HepG2 (cell line): ENCODE results near the gene CYP2A7. TPM values are rescaled to one million over a fixed set of nuclear protein-coding genes. Genes with fewer than 3 reads are reported as not detected.
A peak's percentile ranks its signal among the peaks of the same experiment; 100 is the strongest.
"Not testable (repeated sequence)": the region's sequence is repeated elsewhere in the genome, so short reads cannot be mapped to it uniquely, and the experiment has no call there.

ENCODE experiments used
- ATAC-seq: fragments of 200-7000 bp; cut with Tn5 transposase; 3 replicates; pipeline ENCODE4 v1.9.1; 2020; ENCODE audit warnings: mild to moderate bottlenecking, moderate library complexity
- BruUV-seq: library from RNA; stranded (reverse); fragments of 400-500 nt; replicated peaks from 2 replicates; lab custom pipeline; 2021; lab: Mats Ljungman, UMichigan
- CTCF ChIA-PET: fragments of 300-600 bp; formaldehyde crosslinking; extraction: SDS; loops from one replicate; lab custom pipeline; 2021; ENCODE audit warnings: low total read pairs, inconsistent platforms, low intra/inter-chr PET ratio; lab: Yijun Ruan, JAX
- POLR2A ChIA-PET: fragments of 350-600 bp; sonication (Branson Sonifier 250); formaldehyde crosslinking; loops from one replicate; lab custom pipeline; 2020; ENCODE audit warnings: antibody characterized with exemption, inconsistent platforms; lab: Yijun Ruan, JAX
- DNase-seq: peaks from one replicate; pipeline ENCODE4 v3.0.0-alpha.2; 2015; ENCODE audit warnings: low spot score
- FAIRE-seq: peaks from 3 replicates; lab custom pipeline; 2011; peaks lifted over from hg19 to GRCh38; lab: Jason Lieb, UNC
- H2AFZ ChIP-seq: one replicate; pipeline ENCODE4 v1.6.1; 2011; ENCODE audit warnings: low read length, inconsistent platforms
- H3K27ac ChIP-seq: fragments of 300-600 bp; 3 replicates; pipeline ENCODE4 v1.8.0; 2011; ENCODE audit warnings: mixed run types, mild to moderate bottlenecking, mixed read lengths, low read length, inconsistent platforms; ENCODE audit not compliant: insufficient read depth; ENCODE audit errors: extremely low read length
- H3K27me3 ChIP-seq, 2 experiments: fragments of 200-600 bp in 1 of 2; 2 replicates in 1 of 2; 3 replicates in 1 of 2; pipeline versions ENCODE4 v1.6.0 to v1.8.0; 2011; ENCODE audit warnings: low read length in 2 of 2, mild to moderate bottlenecking in 2 of 2, moderate library complexity in 2 of 2, inconsistent platforms in 1 of 2; ENCODE audit not compliant: insufficient read depth in 2 of 2, control insufficient read depth in 1 of 2
- H3K36me3 ChIP-seq, 2 experiments: fragments of 200-600 bp in 1 of 2; replicated peaks in 1 of 2; 2 replicates in 1 of 2; 3 replicates in 1 of 2; pipeline versions ENCODE4 v1.5.1 to v1.8.0; 2011; ENCODE audit warnings: low read length in 2 of 2, inconsistent platforms in 1 of 2; ENCODE audit not compliant: insufficient read depth in 2 of 2, control insufficient read depth in 1 of 2
- H3K4me1 ChIP-seq: 2 replicates; pipeline ENCODE4 v1.5.1; 2012; ENCODE audit warnings: low read length, inconsistent platforms; ENCODE audit not compliant: insufficient read depth
- H3K4me2 ChIP-seq: 2 replicates; pipeline ENCODE4 v1.6.0; 2011; ENCODE audit warnings: low read depth, low read length, inconsistent platforms
- H3K4me3 ChIP-seq, 3 experiments: fragments of 200-600 bp in 1 of 3; sonication (generic), shearing (Covaris generic) in 1 of 3; replicated peaks in 1 of 3; 2 replicates each; pipeline ENCODE4 v1.5.1; 2011 to 2016; ENCODE audit warnings: low read length in 3 of 3, inconsistent platforms in 2 of 3, low read depth in 2 of 3, mild to moderate bottlenecking in 2 of 3, control low read depth in 1 of 3, mixed read lengths in 1 of 3; ENCODE audit not compliant: insufficient read depth in 1 of 3
- H3K79me2 ChIP-seq: one replicate; pipeline ENCODE4 v1.6.1; 2011; ENCODE audit warnings: low read length, inconsistent platforms; ENCODE audit not compliant: insufficient read depth
- H3K9ac ChIP-seq: 2 replicates; pipeline ENCODE4 v1.6.0; 2011; ENCODE audit warnings: mild to moderate bottlenecking, low read depth, low read length, inconsistent platforms; ENCODE audit not compliant: insufficient read depth
- H3K9me3 ChIP-seq: 2 replicates; pipeline ENCODE4 v1.5.1; 2012; ENCODE audit warnings: mild to moderate bottlenecking, low read length
- H4K20me1 ChIP-seq: 2 replicates; pipeline ENCODE4 v1.6.0; 2011; ENCODE audit warnings: inconsistent platforms, mild to moderate bottlenecking, low read length, moderate library complexity; ENCODE audit not compliant: insufficient read depth
- STAG1 ChIP-seq: sonication (generic); formaldehyde crosslinking; IDR thresholded peaks from 2 replicates; pipeline ENCODE4 v1.4.0; 2020; ENCODE audit warnings: missing genetic modification reagents
- ZNF33A ChIP-seq: sonication (generic); formaldehyde crosslinking; IDR thresholded peaks from 2 replicates; pipeline ENCODE4 v1.5.1; 2020; ENCODE audit warnings: missing genetic modification reagents, mild to moderate bottlenecking, moderate library complexity, borderline replicate concordance
- WGBS: methylation state at CpG from one replicate; pipeline ENCODE4 v1.1.6; 2017; ENCODE audit warnings: low lambda C conversion rate; 5-methylcytosine and 5-hydroxymethylcytosine counted together
- in situ Hi-C: cut with HindIII; loops from 2 replicates; pipeline ENCODE4 v1.10.0; 2017; ENCODE audit warnings: low pct_unique_long_range_greater_than_20kb; ENCODE audit not compliant: extremely low pct_ligation_motif_present
- intact Hi-C: fragments of 100-400 bp; cut with micrococcal nuclease; formaldehyde crosslinking; loops from one replicate; pipeline ENCODE4 v1.10.0; 2022; ENCODE audit not compliant: unreplicated experiment
- polyA plus RNA-seq, 8 experiments: library from polyadenylated mRNA; depleted of rRNA in 3 of 8; stranded (reverse) in 7 of 8; unstranded in 1 of 8; fragments of >200 nt; fragmentation: Illumina TruSeq in 4 of 8; extraction: Trizol in 4 of 8; gene quantifications; 2 replicates each; pipeline versions ENCODE4 v1.2.1 to v1.2.3, GENCODE V29; 2011 to 2016; ENCODE audit warnings: low read depth in 4 of 8, missing spikeins in 1 of 8, mixed read lengths in 1 of 8; ENCODE audit not compliant: insufficient read depth in 1 of 8
- total RNA-seq, 5 experiments: library from RNA; depleted of rRNA; stranded (reverse); fragments of >200 nt; fragmentation: Illumina TruSeq; extraction: Trizol; gene quantifications; 2 replicates each; pipeline ENCODE4 v1.2.3, GENCODE V29; 2016; ENCODE audit warnings: low read depth in 1 of 5
- TF ChIP-seq, protein P1 (sequence below): sonication (generic); formaldehyde crosslinking; IDR thresholded peaks from 2 replicates; pipeline ENCODE4 v1.5.0; 2020; ENCODE audit warnings: mild to moderate bottlenecking, missing genetic modification reagents, moderate library complexity

The CYP2A7 gene
- total and polyA plus RNA-seq, 2 of the 13 experiments (the other 11 are each of a cell fraction or from before 2014, with no cell fraction given), result not detected

DNA sequence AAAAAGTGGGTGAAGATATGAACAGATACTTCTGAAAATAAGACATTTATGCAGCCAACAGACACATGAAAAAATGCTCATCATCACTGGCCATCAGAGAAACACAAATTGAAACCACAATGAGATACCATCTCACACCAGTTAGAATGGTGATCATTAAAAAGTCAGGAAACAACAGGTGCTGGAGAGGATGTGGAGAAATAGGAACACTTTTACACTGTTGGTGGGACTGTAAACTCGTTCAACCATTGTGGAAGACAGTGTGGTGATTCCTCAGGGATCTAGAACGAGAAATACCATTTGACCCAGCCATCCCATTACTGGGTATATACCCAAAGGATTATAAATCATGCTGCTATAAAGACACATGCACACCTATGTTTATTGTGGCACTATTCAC is 36.3 kb upstream of the CYP2A7 start:
- H2AFZ ChIP-seq, BruUV-seq, H4K20me1 ChIP-seq, DNase-seq, POLR2A ChIA-PET, ATAC-seq, H3K36me3 ChIP-seq, H3K4me2 ChIP-seq, H3K79me2 ChIP-seq, in situ Hi-C loops, H3K9ac ChIP-seq, H3K4me3 ChIP-seq, H3K27ac ChIP-seq, CTCF ChIA-PET, intact Hi-C loops, FAIRE-seq: not testable (repeated sequence)
- H3K4me1 ChIP-seq, result peaks cover 23% of the 10 kb centered on the region
- peaks cover 13% of the 10 kb centered on the region for H3K9me3 ChIP-seq
- 0% methylated on average over 2 of the region's 2 CpGs for WGBS
- peaks cover 0 to 19% of the 10 kb centered on the region in 2 experiments; a peak in 4 of 5 replicates for H3K27me3 ChIP-seq

DNA sequence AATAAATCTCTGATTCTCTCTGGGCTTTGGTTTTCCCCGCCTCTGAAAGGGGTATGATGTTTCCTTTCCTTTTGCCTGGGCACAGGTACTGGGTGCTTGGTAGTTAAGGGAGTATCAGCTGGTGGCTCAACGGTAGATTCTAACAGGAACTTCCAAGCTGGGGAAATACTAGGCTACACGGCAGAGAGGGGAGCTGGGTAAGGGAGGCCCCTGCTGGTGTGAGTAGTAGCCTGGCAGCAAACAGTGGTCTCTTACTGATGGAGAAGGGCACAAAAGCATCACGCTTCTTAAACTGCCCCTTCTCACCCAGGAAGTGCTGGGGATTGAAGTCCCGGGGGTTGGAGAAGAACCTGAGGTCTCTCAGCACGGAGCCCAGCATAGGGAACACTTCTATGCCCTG is 26.9 kb upstream of the CYP2A7 start:
- Histone ChIP-seq H3K27ac (no peak overlapping the region), H3K9me3 (no peaks in the 10 kb centered on the region), H3K36me3 (no peaks in the 10 kb centered on the region), H3K4me2 (no peak overlapping the region), H3K4me1 (no peaks in the 10 kb centered on the region), H3K4me3 (no peak overlapping the region), H2AFZ (no peak overlapping the region), H3K79me2 (no peaks in the 10 kb centered on the region), H3K27me3 (peaks cover 2 to 46% of the 10 kb centered on the region in 2 experiments), H3K9ac (no peak overlapping the region)
- BruUV-seq, result no TSS peak
- CTCF ChIA-PET, result no interaction called here
- no peak for FAIRE-seq
- DNase-seq, result no peak
- POLR2A ChIA-PET, result no interaction called here
- WGBS, result under 1% methylated on average over 6 of the region's 6 CpGs
- ATAC-seq, result no peak; the same call in 2 of the 3 replicates
- TF ChIP-seq, protein P1, sequence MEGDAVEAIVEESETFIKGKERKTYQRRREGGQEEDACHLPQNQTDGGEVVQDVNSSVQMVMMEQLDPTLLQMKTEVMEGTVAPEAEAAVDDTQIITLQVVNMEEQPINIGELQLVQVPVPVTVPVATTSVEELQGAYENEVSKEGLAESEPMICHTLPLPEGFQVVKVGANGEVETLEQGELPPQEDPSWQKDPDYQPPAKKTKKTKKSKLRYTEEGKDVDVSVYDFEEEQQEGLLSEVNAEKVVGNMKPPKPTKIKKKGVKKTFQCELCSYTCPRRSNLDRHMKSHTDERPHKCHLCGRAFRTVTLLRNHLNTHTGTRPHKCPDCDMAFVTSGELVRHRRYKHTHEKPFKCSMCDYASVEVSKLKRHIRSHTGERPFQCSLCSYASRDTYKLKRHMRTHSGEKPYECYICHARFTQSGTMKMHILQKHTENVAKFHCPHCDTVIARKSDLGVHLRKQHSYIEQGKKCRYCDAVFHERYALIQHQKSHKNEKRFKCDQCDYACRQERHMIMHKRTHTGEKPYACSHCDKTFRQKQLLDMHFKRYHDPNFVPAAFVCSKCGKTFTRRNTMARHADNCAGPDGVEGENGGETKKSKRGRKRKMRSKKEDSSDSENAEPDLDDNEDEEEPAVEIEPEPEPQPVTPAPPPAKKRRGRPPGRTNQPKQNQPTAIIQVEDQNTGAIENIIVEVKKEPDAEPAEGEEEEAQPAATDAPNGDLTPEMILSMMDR (CRISPR knock-in tag), result 0 out of 2 replicates have a peak, but pooled peaks have one; percentile 27
- TF ChIP-seq ZNF33A (no peak), STAG1 (CRISPR knock-in tag) (peak; percentile 23; the same call in 1 of the 2 replicates)
- TF ChIP-seq, all 625 proteins: peak for 2
- no peaks in the 10 kb centered on the region for H4K20me1 ChIP-seq
- intact Hi-C loops (no loop called here), in situ Hi-C loops (no loop called here)
